C4-2B (cell line): Measurements from ENCODE around the gene SMG7.

ENCODE experiments used
- H3K27ac ChIP-seq: fragments of 450-650 bp; 2 replicates; pipeline ENCODE4 v1.5.1; 2017
- ZFX ChIP-seq: fragments of 450-650 bp; IDR thresholded peaks from 2 replicates; pipeline ENCODE4 v1.6.1; 2017
- TF ChIP-seq, protein P1 (sequence below): fragments of 450-650 bp; conservative IDR thresholded peaks from 2 replicates; pipeline ENCODE4 v1.5.1; 2017; ENCODE audit warnings: mild to moderate bottlenecking

The SMG7 gene

GRCh38 chr1:183580281-183580682, 108.0 kb downstream of the SMG7 start:
- no peak overlapping the region for H3K27ac ChIP-seq
- no peak for TF ChIP-seq ZFX
- TF ChIP-seq, protein P1, sequence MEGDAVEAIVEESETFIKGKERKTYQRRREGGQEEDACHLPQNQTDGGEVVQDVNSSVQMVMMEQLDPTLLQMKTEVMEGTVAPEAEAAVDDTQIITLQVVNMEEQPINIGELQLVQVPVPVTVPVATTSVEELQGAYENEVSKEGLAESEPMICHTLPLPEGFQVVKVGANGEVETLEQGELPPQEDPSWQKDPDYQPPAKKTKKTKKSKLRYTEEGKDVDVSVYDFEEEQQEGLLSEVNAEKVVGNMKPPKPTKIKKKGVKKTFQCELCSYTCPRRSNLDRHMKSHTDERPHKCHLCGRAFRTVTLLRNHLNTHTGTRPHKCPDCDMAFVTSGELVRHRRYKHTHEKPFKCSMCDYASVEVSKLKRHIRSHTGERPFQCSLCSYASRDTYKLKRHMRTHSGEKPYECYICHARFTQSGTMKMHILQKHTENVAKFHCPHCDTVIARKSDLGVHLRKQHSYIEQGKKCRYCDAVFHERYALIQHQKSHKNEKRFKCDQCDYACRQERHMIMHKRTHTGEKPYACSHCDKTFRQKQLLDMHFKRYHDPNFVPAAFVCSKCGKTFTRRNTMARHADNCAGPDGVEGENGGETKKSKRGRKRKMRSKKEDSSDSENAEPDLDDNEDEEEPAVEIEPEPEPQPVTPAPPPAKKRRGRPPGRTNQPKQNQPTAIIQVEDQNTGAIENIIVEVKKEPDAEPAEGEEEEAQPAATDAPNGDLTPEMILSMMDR: peak; percentile 47

GRCh38 chr1:183582021-183582713, 109.9 kb downstream of the SMG7 start:
- no peak overlapping the region for H3K27ac ChIP-seq
- TF ChIP-seq, protein P1: no peak
- no peak for TF ChIP-seq ZFX

- TF ChIP-seq, protein P1: no peak
- TF ChIP-seq ZFX: no peak
Observed at GRCh38 chr1:183583466-183583865, 111.2 kb downstream of the SMG7 start.

GRCh38 chr1:183584147-183584546, 111.8 kb downstream of the SMG7 start:
- TF ChIP-seq ZFX: no peak
- TF ChIP-seq, protein P1: no peak
- H3K27ac ChIP-seq: no peak overlapping the region

More at GRCh38 chr1:183583466-183583865, 111.2 kb downstream of the SMG7 start:
- no peak overlapping the region for H3K27ac ChIP-seq

- H3K27ac ChIP-seq: no peak overlapping the region
- TF ChIP-seq ZFX: no peak
- TF ChIP-seq, protein P1: no peak
Observed at GRCh38 chr1:183585038-183585437, 112.7 kb downstream of the SMG7 start.

DNA sequence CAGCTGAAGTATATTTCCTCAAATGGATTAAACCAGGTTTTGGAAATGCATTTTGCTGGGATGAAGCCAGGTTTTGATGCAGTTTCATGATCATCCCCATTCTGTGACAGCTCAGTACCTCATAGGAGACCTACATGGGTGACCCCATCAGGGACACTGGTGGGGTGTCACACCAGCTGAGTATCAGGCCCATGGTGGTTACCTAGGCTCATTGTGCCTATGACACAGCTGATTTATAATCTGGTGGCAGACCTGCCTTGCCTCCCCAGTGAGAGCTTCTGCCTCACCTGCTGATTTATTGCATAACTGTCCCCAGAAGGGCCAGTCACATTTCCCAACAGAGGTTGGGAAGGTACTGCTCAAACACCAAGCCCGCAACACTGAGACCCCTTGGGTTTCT, 114.2 kb downstream of the SMG7 start:
- H3K27ac ChIP-seq: no peak overlapping the region
- TF ChIP-seq ZFX: no peak
- TF ChIP-seq, protein P1: no peak

DNA sequence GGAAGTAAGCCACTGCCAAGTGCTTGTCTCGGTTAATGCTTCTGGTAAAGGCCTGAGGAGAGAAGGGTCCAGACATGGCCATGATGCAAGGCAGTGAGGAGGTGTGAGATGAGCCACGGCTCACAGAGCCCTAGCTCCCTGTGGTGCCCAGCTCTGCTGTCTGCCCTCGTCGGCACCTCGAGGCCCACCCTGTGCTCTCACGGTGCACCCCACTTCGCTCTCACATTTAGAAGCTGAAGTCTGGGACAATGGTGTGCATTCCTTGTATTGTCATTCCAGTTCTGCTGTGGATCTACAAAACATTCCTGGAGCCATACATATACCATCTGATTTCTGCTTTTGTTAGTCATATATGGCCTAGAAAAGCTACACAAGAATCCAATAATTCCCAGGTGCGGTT, 114.6 kb downstream of the SMG7 start:
- TF ChIP-seq, protein P1: no peak
- TF ChIP-seq ZFX: no peak
- H3K27ac ChIP-seq: no peak overlapping the region
